Lower lobe of right lung (tissue), 2 donors: ENCODE results near the gene CDKAL1. TPM values are rescaled to one million over a fixed set of nuclear protein-coding genes. Genes with fewer than 3 reads are reported as not detected.

Source experiments
- ATAC-seq, 2 donors: fragments of 200-7000 bp; cut with Tn5 transposase; one replicate each; pipeline ENCODE4 v1.9.1; 2020 to 2022; ENCODE audit warnings: mild to moderate bottlenecking in 2 of 2, moderate library complexity in 2 of 2
- DNase-seq: peaks from one replicate; pipeline ENCODE4 v3.0.0-alpha.2; 2020
- H3K27ac ChIP-seq: fragments of 200-600 bp; one replicate; pipeline ENCODE4 v1.8.0; 2022
- H3K27me3 ChIP-seq: fragments of 200-600 bp; one replicate; pipeline ENCODE4 v1.8.0; 2022; ENCODE audit warnings: low read depth
- H3K36me3 ChIP-seq: fragments of 200-600 bp; one replicate; pipeline ENCODE4 v1.8.0; 2022; ENCODE audit warnings: mild to moderate bottlenecking
- H3K4me1 ChIP-seq: fragments of 200-600 bp; one replicate; pipeline ENCODE4 v1.8.0; 2022
- H3K4me3 ChIP-seq: fragments of 200-600 bp; one replicate; pipeline ENCODE4 v1.8.0; 2022; ENCODE audit warnings: mild to moderate bottlenecking
- H3K9me3 ChIP-seq: fragments of 200-600 bp; one replicate; pipeline ENCODE4 v1.8.0; 2022
- CTCF ChIP-seq: fragments of 200-600 bp; IDR thresholded peaks from one replicate; pipeline ENCODE4 v1.8.0; 2022; ENCODE audit warnings: antibody characterized with exemption, mild to moderate bottlenecking
- intact Hi-C: fragments of 100-400 bp; cut with DNase I; formaldehyde crosslinking; loops from one replicate; pipeline ENCODE4 v1.11.0; 2022
- total RNA-seq: library from RNA; stranded (reverse); fragmentation: NEBNext Ultra II Directional; extraction: Animal tissue kit (Norgen Biotek cat#: 25700); gene quantifications from one replicate; pipeline ENCODE4 v1.2.1, GENCODE V29; 2021
- donor health status: DM: no; HTN: yes; CAD: no; lungs with severe emphysema.

Gene CDKAL1
- total RNA-seq, 1 donor from 2014 or later, result 16.0 TPM

GRCh38 chr6:20806669-20807068 lies 272.4 kb downstream of the CDKAL1 start:
- Histone ChIP-seq H3K27ac (no peak overlapping the region), H3K36me3 (no peaks in the 10 kb centered on the region), H3K4me1 (no peaks in the 10 kb centered on the region), H3K9me3 (peaks cover 11% of the 10 kb centered on the region), H3K27me3 (no peaks in the 10 kb centered on the region), H3K4me3 (no peak overlapping the region)
- TF ChIP-seq CTCF, result no peak
- DNase-seq (no peak), ATAC-seq (no peak)
- intact Hi-C loops, result no loop called here

GRCh38 chr6:20808439-20808838 lies 274.2 kb downstream of the CDKAL1 start:
- intact Hi-C loops, result no loop called here
- Histone ChIP-seq H3K27ac (no peak overlapping the region), H3K4me1 (no peaks in the 10 kb centered on the region), H3K4me3 (no peak overlapping the region), H3K36me3 (no peaks in the 10 kb centered on the region), H3K27me3 (no peaks in the 10 kb centered on the region), H3K9me3 (peaks cover 11% of the 10 kb centered on the region)
- ATAC-seq (no peak), DNase-seq (no peak)
- no peak for TF ChIP-seq CTCF

- H3K27ac ChIP-seq, result no peak overlapping the region
- intact Hi-C loops, result no loop called here
These were observed 274.7 kb downstream of the CDKAL1 start for GRCh38 chr6:20808924-20809323.

GRCh38 chr6:20810727-20811108 lies 276.5 kb downstream of the CDKAL1 start:
- Histone ChIP-seq H3K36me3 (no peaks in the 10 kb centered on the region), H3K9me3 (peaks cover 11% of the 10 kb centered on the region), H3K27me3 (no peaks in the 10 kb centered on the region), H3K27ac (no peak overlapping the region), H3K4me1 (no peaks in the 10 kb centered on the region), H3K4me3 (no peak overlapping the region)
- DNase-seq (no peak), ATAC-seq (no peak)
- intact Hi-C loops, result no loop called here
- no peak for TF ChIP-seq CTCF

More at GRCh38 chr6:20808924-20809323, 274.7 kb downstream of the CDKAL1 start:
- ATAC-seq (no peak), DNase-seq (no peak)
- Histone ChIP-seq H3K9me3 (peaks cover 11% of the 10 kb centered on the region), H3K27me3 (no peaks in the 10 kb centered on the region), H3K4me1 (no peaks in the 10 kb centered on the region), H3K36me3 (no peaks in the 10 kb centered on the region), H3K4me3 (no peak overlapping the region)
- TF ChIP-seq CTCF, result no peak

- H3K36me3 ChIP-seq, result no peaks in the 10 kb centered on the region
- ATAC-seq (no peak), DNase-seq (no peak)
- no peak for TF ChIP-seq CTCF
- H3K4me3 ChIP-seq, result no peak overlapping the region
- no peak overlapping the region for H3K27ac ChIP-seq
- H3K4me1 ChIP-seq, result no peaks in the 10 kb centered on the region
- intact Hi-C loops, result no loop called here
- peaks cover 8% of the 10 kb centered on the region for H3K9me3 ChIP-seq
- H3K27me3 ChIP-seq, result no peaks in the 10 kb centered on the region
These were observed 277.0 kb downstream of the CDKAL1 start for GRCh38 chr6:20811109-20811761.
